HepG2 (cell line): ENCODE measurements around the gene TTPAL. TPM values are rescaled to one million over a fixed set of nuclear protein-coding genes. Genes with fewer than 3 reads are reported as not detected.
A peak's percentile ranks its signal among the peaks of the same experiment; 100 is the strongest.

Experiments
- HOXA9 ChIP-seq: sonication (generic); formaldehyde crosslinking; IDR thresholded peaks from 2 replicates; pipeline ENCODE4 v1.8.1; 2022; ENCODE audit warnings: missing genetic modification reagents, mild to moderate bottlenecking, moderate library complexity, borderline replicate concordance
- MIER3 ChIP-seq: IDR thresholded peaks from 2 replicates; pipeline ENCODE4 v1.6.1; 2016; ENCODE audit warnings: missing compliant biosample characterization, borderline replicate concordance
- MIXL1 ChIP-seq: IDR thresholded peaks from 2 replicates; pipeline ENCODE4 v1.6.1; 2016
- NPAS2 ChIP-seq: sonication (generic); formaldehyde crosslinking; IDR thresholded peaks from 2 replicates; pipeline ENCODE4 v1.8.0; 2022; ENCODE audit warnings: mild to moderate bottlenecking, missing genetic modification reagents, borderline replicate concordance
- POLR2A ChIP-seq, 2 experiments: IDR thresholded peaks; 2 replicates each; pipeline ENCODE4 v1.6.1; 2011; ENCODE audit warnings: low read depth in 2 of 2, low read length in 2 of 2, mild to moderate bottlenecking in 1 of 2, moderate library complexity in 1 of 2; ENCODE audit not compliant: insufficient read depth in 1 of 2
- TBX2 ChIP-seq: sonication (generic); formaldehyde crosslinking; IDR thresholded peaks from 2 replicates; pipeline ENCODE4 v1.5.0; 2020; ENCODE audit warnings: missing genetic modification reagents, mild to moderate bottlenecking, borderline replicate concordance
- TCF12 ChIP-seq, 2 experiments: fragments of 450-650 bp in 1 of 2; sonication (generic) in 1 of 2; formaldehyde crosslinking in 1 of 2; IDR thresholded peaks; 2 replicates each; pipeline versions ENCODE4 v1.6.1 to v1.8.0; 2017 to 2022; ENCODE audit warnings: antibody characterized with exemption in 1 of 2, mild to moderate bottlenecking in 1 of 2, missing genetic modification reagents in 1 of 2, moderate library complexity in 1 of 2
- ZNF143 ChIP-seq: sonication (generic); formaldehyde crosslinking; IDR thresholded peaks from 2 replicates; pipeline ENCODE4 v1.4.0; 2020; ENCODE audit warnings: missing genetic modification reagents
- ZNF224 ChIP-seq: sonication (generic); formaldehyde crosslinking; IDR thresholded peaks from 2 replicates; pipeline ENCODE4 v1.5.0; 2020; ENCODE audit warnings: mild to moderate bottlenecking, missing genetic modification reagents
- ZNF225 ChIP-seq: sonication (generic); formaldehyde crosslinking; IDR thresholded peaks from 2 replicates; pipeline ENCODE4 v1.4.0; 2020; ENCODE audit warnings: mild to moderate bottlenecking, missing genetic modification reagents
- ZNF331 ChIP-seq: sonication (generic); formaldehyde crosslinking; IDR thresholded peaks from 2 replicates; pipeline ENCODE4 v1.4.0; 2020; ENCODE audit warnings: missing genetic modification reagents
- ZNF446 ChIP-seq: sonication (generic); formaldehyde crosslinking; IDR thresholded peaks from 2 replicates; pipeline ENCODE4 v1.5.0; 2020; ENCODE audit warnings: mild to moderate bottlenecking, missing genetic modification reagents
- ZNF552 ChIP-seq: sonication (generic); formaldehyde crosslinking; IDR thresholded peaks from 2 replicates; pipeline ENCODE4 v1.9.0; 2022; ENCODE audit warnings: missing genetic modification reagents, mild to moderate bottlenecking, borderline replicate concordance
- ZNF766 ChIP-seq: sonication (generic); formaldehyde crosslinking; IDR thresholded peaks from 2 replicates; pipeline ENCODE4 v1.5.0; 2020; ENCODE audit warnings: missing genetic modification reagents, borderline replicate concordance
- polyA plus RNA-seq, 8 experiments: library from polyadenylated mRNA; depleted of rRNA in 3 of 8; stranded (reverse) in 7 of 8; unstranded in 1 of 8; fragments of >200 nt; fragmentation: Illumina TruSeq in 4 of 8; extraction: Trizol in 4 of 8; gene quantifications; 2 replicates each; pipeline versions ENCODE4 v1.2.1 to v1.2.3, GENCODE V29; 2011 to 2016; ENCODE audit warnings: low read depth in 4 of 8, missing spikeins in 1 of 8, mixed read lengths in 1 of 8; ENCODE audit not compliant: insufficient read depth in 1 of 8
- total RNA-seq, 5 experiments: library from RNA; depleted of rRNA; stranded (reverse); fragments of >200 nt; fragmentation: Illumina TruSeq; extraction: Trizol; gene quantifications; 2 replicates each; pipeline ENCODE4 v1.2.3, GENCODE V29; 2016; ENCODE audit warnings: low read depth in 1 of 5
- TF ChIP-seq, protein P1 (sequence below): sonication (generic); formaldehyde crosslinking; conservative IDR thresholded peaks from 2 replicates; pipeline ENCODE4 v1.5.0; 2020; ENCODE audit warnings: missing genetic modification reagents
- TF ChIP-seq, protein P2 (sequence below): sonication (generic); formaldehyde crosslinking; IDR thresholded peaks from 2 replicates; pipeline ENCODE4 v1.4.0; 2020; ENCODE audit warnings: mild to moderate bottlenecking, low read depth, missing genetic modification reagents
- TF ChIP-seq, protein P3 (sequence below): sonication (generic); formaldehyde crosslinking; IDR thresholded peaks from 2 replicates; pipeline ENCODE4 v1.5.0; 2020; ENCODE audit warnings: mild to moderate bottlenecking, missing genetic modification reagents
- TF ChIP-seq, protein P4 (sequence below): sonication (generic); formaldehyde crosslinking; IDR thresholded peaks from 2 replicates; pipeline ENCODE4 v1.5.1; 2020; ENCODE audit warnings: mild to moderate bottlenecking, missing genetic modification reagents, borderline replicate concordance

TTPAL gene
- total and polyA plus RNA-seq, 2 of the 13 experiments (the other 11 are each of a cell fraction or from before 2014, with no cell fraction given): 4.3 to 18.8 TPM

DNA sequence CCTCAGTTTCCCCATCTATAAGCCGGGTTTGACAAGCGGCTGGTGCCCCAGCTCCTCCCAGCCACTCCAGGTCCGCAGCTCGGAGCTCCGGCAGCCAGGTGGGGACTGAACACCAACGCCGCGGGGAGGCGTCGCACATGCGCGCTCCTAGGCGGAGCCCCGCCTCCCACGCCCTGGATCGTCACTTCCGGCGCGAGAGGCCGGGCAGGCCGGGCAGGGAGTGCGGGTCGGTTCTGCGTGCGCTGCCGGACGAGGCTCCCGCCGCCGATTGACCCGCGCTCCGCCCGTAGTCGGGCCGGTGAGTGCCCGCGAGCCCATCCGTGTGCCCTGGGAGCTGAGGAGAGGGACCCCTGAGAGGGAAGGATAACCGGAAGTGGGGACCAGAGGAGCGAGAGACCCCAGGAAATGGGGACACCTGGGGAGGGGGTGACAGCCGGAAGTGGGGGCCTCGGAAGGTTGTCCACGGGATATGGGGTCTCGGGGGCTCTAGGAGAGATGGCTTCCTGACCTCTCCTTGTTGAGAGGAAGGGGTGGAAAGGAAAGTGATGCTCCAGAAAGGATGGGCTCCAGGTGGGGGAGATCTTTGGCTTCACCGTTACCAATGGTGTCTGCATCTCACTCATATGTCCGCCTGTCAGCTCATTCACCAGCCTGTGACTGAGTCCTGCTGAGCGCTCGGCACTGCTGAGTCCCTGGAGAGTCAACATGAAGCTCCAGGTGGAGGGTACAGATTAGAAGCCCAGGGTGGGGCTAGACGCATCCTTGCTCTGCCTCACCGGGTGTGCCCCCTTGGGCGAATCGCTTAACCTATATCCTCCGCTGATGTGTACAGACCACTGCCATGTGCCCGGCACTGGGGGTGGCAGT, at the start of gene TTPAL (continued):
- TF ChIP-seq, protein P1, sequence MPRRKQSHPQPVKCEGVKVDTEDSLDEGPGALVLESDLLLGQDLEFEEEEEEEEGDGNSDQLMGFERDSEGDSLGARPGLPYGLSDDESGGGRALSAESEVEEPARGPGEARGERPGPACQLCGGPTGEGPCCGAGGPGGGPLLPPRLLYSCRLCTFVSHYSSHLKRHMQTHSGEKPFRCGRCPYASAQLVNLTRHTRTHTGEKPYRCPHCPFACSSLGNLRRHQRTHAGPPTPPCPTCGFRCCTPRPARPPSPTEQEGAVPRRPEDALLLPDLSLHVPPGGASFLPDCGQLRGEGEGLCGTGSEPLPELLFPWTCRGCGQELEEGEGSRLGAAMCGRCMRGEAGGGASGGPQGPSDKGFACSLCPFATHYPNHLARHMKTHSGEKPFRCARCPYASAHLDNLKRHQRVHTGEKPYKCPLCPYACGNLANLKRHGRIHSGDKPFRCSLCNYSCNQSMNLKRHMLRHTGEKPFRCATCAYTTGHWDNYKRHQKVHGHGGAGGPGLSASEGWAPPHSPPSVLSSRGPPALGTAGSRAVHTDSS (CRISPR knock-in tag): peak; percentile 17
- peak; percentile 98 for TF ChIP-seq ZNF225 (CRISPR knock-in tag)
- peak; percentile 91 to 100 for TF ChIP-seq POLR2A (IDR thresholded peaks at IDR 0.05; ENCODE audit: insufficient read depth in 1 of 2, low read depth in 2 of 2, low read length in 2 of 2)
- TF ChIP-seq, protein P2, sequence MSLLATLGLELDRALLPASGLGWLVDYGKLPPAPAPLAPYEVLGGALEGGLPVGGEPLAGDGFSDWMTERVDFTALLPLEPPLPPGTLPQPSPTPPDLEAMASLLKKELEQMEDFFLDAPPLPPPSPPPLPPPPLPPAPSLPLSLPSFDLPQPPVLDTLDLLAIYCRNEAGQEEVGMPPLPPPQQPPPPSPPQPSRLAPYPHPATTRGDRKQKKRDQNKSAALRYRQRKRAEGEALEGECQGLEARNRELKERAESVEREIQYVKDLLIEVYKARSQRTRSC: peak; percentile 97; the same call in 1 of the 2 replicates
- TF ChIP-seq MIER3 (CRISPR knock-in tag): peak; percentile 84
- TF ChIP-seq ZNF224 (CRISPR knock-in tag): peak; percentile 82; the same call in 1 of the 2 replicates
- no peak for TF ChIP-seq TCF12 (IDR thresholded peaks at IDR 0.05)
- TF ChIP-seq TCF12 (CRISPR knock-in tag; IDR thresholded peaks at IDR 0.05): 0 out of 2 replicates have a peak, but pooled peaks have one; percentile 81
- TF ChIP-seq NPAS2 (CRISPR knock-in tag): no peak
- no peak; the same call in 1 of the 2 replicates for TF ChIP-seq ZNF446 (CRISPR knock-in tag)
- TF ChIP-seq ZNF552 (CRISPR knock-in tag): peak; percentile 99
- peak; percentile 79 for TF ChIP-seq ZNF766 (CRISPR knock-in tag)
- TF ChIP-seq MIXL1: peak; percentile 91
- peak; percentile 96 for TF ChIP-seq TBX2
- TF ChIP-seq HOXA9: peak; percentile 77; the same call in 1 of the 2 replicates
- TF ChIP-seq, protein P3, sequence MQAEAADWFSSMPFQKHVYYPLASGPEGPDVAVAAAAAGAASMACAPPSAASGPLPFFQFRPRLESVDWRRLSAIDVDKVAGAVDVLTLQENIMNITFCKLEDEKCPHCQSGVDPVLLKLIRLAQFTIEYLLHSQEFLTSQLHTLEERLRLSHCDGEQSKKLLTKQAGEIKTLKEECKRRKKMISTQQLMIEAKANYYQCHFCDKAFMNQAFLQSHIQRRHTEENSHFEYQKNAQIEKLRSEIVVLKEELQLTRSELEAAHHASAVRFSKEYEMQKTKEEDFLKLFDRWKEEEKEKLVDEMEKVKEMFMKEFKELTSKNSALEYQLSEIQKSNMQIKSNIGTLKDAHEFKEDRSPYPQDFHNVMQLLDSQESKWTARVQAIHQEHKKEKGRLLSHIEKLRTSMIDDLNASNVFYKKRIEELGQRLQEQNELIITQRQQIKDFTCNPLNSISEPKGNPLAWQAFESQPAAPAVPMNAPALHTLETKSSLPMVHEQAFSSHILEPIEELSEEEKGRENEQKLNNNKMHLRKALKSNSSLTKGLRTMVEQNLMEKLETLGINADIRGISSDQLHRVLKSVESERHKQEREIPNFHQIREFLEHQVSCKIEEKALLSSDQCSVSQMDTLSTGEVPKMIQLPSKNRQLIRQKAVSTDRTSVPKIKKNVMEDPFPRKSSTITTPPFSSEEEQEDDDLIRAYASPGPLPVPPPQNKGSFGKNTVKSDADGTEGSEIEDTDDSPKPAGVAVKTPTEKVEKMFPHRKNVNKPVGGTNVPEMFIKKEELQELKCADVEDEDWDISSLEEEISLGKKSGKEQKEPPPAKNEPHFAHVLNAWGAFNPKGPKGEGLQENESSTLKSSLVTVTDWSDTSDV (CRISPR knock-in tag): peak; percentile 96; the same call in 1 of the 2 replicates
- TF ChIP-seq, protein P4, sequence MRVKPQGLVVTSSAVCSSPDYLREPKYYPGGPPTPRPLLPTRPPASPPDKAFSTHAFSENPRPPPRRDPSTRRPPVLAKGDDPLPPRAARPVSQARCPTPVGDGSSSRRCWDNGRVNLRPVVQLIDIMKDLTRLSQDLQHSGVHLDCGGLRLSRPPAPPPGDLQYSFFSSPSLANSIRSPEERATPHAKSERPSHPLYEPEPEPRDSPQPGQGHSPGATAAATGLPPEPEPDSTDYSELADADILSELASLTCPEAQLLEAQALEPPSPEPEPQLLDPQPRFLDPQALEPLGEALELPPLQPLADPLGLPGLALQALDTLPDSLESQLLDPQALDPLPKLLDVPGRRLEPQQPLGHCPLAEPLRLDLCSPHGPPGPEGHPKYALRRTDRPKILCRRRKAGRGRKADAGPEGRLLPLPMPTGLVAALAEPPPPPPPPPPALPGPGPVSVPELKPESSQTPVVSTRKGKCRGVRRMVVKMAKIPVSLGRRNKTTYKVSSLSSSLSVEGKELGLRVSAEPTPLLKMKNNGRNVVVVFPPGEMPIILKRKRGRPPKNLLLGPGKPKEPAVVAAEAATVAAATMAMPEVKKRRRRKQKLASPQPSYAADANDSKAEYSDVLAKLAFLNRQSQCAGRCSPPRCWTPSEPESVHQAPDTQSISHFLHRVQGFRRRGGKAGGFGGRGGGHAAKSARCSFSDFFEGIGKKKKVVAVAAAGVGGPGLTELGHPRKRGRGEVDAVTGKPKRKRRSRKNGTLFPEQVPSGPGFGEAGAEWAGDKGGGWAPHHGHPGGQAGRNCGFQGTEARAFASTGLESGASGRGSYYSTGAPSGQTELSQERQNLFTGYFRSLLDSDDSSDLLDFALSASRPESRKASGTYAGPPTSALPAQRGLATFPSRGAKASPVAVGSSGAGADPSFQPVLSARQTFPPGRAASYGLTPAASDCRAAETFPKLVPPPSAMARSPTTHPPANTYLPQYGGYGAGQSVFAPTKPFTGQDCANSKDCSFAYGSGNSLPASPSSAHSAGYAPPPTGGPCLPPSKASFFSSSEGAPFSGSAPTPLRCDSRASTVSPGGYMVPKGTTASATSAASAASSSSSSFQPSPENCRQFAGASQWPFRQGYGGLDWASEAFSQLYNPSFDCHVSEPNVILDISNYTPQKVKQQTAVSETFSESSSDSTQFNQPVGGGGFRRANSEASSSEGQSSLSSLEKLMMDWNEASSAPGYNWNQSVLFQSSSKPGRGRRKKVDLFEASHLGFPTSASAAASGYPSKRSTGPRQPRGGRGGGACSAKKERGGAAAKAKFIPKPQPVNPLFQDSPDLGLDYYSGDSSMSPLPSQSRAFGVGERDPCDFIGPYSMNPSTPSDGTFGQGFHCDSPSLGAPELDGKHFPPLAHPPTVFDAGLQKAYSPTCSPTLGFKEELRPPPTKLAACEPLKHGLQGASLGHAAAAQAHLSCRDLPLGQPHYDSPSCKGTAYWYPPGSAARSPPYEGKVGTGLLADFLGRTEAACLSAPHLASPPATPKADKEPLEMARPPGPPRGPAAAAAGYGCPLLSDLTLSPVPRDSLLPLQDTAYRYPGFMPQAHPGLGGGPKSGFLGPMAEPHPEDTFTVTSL (CRISPR knock-in tag): no peak
- TF ChIP-seq ZNF331 (CRISPR knock-in tag): peak; percentile 96
- peak; percentile 40; the same call in 1 of the 2 replicates for TF ChIP-seq ZNF143
